ENCODE measurements around the gene MAPKAP1.

Gene MAPKAP1

DNA sequence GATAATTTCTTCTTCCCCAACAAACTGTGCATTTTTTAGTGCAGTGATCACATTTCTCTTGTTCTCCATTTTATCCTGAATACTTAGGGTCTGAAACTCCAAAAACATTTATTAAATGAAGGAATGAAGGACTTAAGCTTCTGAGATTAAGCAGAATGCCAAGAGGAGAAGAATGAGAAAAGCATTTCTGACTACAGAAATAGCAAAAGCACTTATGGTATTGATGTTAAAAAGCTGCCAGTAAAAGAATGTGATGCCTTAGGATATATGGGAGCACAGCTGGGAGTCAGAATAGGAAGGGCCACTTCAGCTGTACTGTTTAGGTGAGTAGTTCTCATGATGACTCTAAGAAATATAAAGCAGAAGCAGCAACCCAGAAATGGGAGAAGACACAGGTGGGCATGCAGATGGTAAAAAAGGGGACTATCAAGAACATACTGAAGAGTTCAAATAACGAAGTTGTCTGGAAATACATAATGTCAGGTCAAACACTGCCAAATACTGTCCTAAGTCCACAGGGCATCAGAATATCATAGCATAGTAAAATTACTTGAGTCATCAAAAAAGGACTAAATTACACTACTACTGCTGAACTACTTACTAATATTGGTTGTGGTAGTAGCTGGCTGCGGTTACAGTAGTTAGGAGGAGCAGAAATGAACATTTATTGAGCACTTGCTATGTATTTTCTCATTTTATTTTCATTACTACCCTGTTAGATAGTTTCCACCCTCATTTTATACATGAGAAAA lies 132.7 kb downstream of the MAPKAP1 start:
- no peak for TF ChIP-seq GATA2 (IDR thresholded peaks at IDR 0.05; ENCODE audit: low read depth, low read length)
- TF ChIP-seq GATA3 (IDR thresholded peaks at IDR 0.05; ENCODE audit: low read depth, low read length) = no peak

DNA sequence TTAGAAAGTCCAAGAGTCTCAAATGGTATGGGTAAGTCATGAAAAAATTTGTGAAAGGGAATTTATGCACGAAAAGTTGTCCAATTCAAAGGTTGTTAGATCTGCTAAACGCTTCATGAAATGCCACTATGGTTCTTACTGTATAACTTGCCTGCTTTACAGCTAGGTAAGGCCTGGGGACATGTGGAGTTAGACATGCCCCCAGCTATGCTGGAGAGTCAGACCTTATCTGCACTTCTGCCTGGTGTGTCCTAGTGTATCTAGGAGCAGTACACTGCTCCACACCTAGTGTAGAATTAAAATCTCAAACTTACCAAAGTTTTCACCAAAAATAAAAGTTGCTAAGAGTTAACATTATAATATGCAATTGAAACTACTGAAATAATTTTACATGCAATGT lies 136.8 kb downstream of the MAPKAP1 start:
- no peak for TF ChIP-seq GATA2 (IDR thresholded peaks at IDR 0.05; ENCODE audit: low read depth, low read length)
- TF ChIP-seq GATA3 (IDR thresholded peaks at IDR 0.05; ENCODE audit: low read depth, low read length) = no peak

DNA sequence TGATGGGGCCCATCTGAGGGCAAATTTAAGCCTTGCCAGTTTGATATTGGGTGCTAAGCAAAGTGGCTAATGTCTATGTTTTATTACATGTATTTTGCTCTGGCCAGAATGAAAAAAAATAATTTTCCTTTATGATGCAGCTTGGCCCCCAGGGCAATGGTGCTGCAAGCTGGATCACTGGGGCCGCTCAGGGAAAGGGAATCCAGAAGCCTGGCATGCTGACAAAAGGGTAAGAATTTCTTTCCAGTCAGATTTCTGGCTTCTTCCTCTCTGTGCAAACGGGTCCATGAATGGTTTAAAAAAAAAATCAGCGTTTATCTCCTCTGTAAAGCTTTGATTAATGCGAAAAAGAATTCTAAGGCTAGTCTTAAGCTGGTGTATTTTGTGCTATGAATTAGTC lies 138.4 kb downstream of the MAPKAP1 start:
- TF ChIP-seq GATA3 (IDR thresholded peaks at IDR 0.05; ENCODE audit: low read depth, low read length) = no peak
- TF ChIP-seq GATA2 (IDR thresholded peaks at IDR 0.05; ENCODE audit: low read depth, low read length) = no peak

DNA sequence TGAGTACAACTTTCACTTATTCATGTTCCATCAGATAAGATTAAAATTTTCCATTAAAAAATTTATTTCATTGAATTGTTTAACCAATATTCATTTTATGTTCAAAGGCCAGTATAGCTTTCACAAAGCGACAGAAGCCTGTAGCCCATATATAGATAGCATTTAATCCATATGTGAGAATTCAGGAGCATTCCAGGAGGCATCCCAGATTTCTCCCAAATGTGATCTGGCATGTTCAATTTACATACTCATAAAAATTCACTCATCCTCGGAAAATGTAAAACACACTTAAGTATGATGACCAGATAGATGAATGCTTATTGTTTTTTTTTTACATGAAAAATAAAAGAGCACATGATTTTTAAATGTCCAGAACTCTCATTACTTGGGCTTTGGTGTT lies 141.9 kb downstream of the MAPKAP1 start:
- TF ChIP-seq GATA3 (IDR thresholded peaks at IDR 0.05; ENCODE audit: low read depth, low read length) (no peak), GATA2 (IDR thresholded peaks at IDR 0.05; ENCODE audit: low read depth, low read length) (no peak)

DNA sequence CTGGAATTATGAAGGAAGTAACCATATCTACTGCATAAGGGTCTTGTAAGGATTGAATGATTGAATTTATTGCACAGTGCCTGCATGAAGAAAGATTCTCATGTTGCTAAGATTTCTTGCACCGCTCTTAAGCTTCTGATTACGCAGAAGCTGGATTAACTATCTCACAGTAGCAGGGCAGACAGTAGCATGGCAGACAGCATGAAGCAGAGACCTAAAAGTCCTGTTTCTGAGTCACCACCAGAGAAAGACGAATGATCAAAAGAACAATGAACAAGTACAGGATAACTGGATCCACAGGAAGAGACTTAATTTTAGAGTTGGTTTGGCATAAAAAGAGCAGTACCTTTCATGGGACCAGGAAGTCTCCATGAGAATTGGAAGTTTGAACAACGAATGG lies 142.4 kb downstream of the MAPKAP1 start:
- no peak for TF ChIP-seq GATA2 (IDR thresholded peaks at IDR 0.05; ENCODE audit: low read depth, low read length)
- TF ChIP-seq GATA3 (IDR thresholded peaks at IDR 0.05; ENCODE audit: low read depth, low read length) = no peak

DNA sequence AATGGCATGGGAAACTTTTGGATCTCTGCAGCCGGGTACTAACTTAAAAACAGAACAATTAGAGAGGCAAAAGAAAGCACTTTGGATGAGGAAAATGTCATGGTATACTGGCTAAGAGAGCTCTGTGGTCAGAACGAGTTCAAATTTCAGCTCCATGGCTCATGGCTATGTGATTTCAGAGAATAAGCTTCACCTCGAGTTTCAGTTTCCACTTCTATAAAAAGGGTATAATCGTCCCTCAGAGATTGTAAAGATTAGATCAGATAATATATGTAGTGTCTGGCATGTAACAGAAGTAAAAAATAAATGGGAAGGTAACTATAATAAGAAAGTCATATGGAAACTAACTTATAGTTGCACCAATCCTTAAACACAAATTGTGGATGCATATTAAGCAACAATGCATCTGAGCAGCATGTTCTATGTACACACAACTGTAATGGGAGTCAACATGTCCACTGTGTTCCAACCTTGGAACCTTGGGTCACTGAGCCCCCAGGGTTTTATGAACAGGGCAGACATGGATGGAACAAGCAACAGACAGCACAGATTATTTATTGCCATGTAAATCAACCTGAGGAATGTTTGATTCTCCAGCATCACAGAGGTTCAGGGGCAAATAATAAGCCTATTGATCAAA lies 145.4 kb downstream of the MAPKAP1 start:
- TF ChIP-seq GATA2 (IDR thresholded peaks at IDR 0.05; ENCODE audit: low read depth, low read length) (no peak), GATA3 (IDR thresholded peaks at IDR 0.05; ENCODE audit: low read depth, low read length) (no peak)

DNA sequence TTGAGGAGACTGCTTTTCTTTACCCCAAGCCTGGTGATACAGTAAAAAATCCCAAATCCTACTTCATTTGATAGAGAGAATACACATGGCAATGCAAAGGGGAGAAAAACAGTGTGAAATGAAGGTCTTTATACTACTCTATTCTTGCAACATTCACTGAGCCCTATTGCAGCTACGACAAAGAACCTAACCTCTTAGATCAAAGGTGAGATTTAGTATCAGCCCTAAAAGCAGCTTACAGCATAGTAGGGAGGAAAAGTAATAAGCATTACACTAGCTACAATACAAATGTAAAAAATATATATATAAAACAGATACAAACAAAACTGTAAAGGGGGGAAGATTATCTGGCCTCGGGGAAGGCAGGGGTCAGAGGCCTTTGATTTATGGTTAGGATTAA lies 147.1 kb downstream of the MAPKAP1 start:
- no peak for TF ChIP-seq GATA2 (IDR thresholded peaks at IDR 0.05; ENCODE audit: low read depth, low read length)
- no peak for TF ChIP-seq GATA3 (IDR thresholded peaks at IDR 0.05; ENCODE audit: low read depth, low read length)

DNA sequence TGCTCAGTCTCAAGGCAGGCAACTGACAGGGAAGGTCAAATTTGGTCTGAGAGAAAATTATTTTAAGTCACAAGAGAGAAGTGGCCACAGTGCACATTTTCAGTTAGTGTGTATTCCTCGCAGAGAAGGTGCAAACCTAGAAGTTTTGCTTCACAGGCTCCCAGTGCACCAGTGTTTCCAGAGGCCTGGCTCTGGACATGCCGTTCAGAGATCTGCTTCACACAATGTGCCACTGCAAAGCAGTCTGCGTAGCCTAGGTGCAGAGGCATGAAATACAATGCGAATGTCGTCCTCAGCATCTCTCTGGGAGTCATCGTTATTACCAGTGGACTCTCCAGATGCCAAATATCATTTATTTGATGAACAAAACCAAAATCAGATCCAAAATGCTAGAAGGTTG lies 147.8 kb downstream of the MAPKAP1 start:
- no peak for TF ChIP-seq GATA2 (IDR thresholded peaks at IDR 0.05; ENCODE audit: low read depth, low read length)
- TF ChIP-seq GATA3 (IDR thresholded peaks at IDR 0.05; ENCODE audit: low read depth, low read length) = no peak

DNA sequence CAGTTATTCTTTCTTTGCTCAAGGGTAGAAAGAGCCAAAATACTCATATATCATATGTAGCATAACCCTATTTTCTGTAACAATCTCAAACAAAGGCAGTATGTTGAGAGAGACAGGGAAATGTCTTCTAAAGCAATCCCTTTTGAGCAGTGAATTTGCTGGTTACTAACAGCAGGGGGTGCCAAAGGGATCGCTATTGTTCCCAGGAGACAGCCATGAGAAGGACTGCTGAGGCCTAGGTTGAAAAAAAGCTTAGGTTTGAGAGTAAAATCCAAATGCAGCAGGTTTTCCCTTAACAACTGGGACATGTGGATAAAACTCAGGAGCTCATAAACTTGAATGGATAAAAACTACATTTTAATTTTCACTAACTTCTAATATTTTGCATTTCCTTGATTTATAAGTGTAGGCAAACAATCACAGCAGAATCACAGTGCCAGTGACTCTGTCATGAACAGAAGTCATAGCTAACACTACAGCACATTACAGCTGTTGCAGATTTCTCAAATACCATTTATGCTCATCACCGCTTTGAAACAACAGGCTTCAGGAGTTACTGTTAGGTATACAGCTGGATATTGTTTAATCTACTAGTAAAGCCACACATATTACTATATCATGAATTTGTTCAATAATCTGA lies 148.4 kb downstream of the MAPKAP1 start:
- TF ChIP-seq GATA2 (IDR thresholded peaks at IDR 0.05; ENCODE audit: low read depth, low read length) (no peak), GATA3 (IDR thresholded peaks at IDR 0.05; ENCODE audit: low read depth, low read length) (no peak)

DNA sequence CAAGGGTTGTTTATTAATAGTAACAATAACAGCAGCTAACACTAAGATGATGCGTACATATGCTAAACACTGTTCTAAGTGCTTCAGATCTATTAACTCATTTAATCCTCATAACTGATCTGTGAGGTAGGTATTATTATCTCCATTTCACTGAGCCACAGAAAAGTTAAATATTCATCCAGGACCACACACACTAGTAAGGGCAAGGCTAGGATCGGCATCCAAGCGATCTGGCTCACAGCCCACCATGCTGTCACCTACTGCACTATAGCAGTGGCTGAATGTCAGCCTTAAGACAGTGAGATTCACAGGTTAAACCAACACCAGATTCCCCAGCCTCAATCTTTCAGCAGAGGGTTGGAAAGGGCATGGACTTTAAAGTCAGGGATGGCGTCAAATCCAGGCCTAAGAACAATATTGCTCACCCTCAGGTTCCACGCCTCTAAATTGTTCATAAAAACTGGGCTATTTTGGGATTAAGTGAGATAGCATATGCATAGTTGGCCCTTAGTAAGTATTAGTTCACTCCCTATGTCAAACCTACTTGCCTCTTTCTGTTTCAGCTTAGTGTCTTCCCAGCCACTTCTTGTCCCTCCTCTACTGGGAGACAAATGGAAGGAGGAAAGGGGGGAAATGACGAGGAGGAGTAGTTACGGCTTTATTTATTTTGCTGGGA lies 150.8 kb downstream of the MAPKAP1 start:
- TF ChIP-seq GATA2 (IDR thresholded peaks at IDR 0.05; ENCODE audit: low read depth, low read length) = no peak
- no peak for TF ChIP-seq GATA3 (IDR thresholded peaks at IDR 0.05; ENCODE audit: low read depth, low read length)

DNA sequence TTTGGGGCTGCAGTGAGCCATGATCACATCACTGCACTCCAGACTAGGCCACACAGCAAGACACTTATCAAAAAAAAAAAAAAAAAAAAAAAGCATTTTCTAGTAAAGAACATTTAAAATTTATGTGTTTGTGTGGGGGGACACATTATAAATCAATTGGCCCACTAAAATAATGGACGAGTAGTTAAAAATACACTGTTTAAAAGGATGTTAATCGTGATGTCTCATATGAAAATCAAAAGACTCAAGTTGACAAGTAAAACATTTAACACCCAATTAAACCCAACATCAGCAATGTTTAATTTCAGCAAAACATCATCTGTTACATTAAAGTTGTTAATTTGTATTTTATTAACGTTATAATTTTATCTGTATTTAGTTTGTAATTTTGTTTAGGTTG lies 152.3 kb downstream of the MAPKAP1 start:
- TF ChIP-seq GATA3 (IDR thresholded peaks at IDR 0.05; ENCODE audit: low read depth, low read length) = no peak
- TF ChIP-seq GATA2 (IDR thresholded peaks at IDR 0.05; ENCODE audit: low read depth, low read length) = no peak

DNA sequence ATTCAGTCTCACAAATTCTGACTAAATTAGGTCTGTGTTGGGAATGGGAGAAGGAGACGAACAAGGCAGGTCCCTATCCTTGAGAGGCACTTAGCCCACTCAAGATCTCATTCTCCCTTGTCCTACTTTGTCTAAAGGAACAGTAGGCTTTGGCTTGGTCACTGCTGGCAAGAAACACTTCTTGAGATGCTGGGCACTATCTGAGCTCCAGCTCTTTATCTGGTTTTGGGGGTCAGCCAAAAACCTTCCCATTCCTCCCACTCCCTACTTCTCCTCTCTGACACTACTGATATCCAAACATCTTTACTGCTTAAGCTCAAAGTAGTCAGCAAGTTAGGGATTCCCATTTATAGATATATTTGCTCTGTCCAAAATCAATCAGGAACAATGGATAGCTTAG lies 155.2 kb downstream of the MAPKAP1 start:
- no peak for TF ChIP-seq GATA2 (IDR thresholded peaks at IDR 0.05; ENCODE audit: low read depth, low read length)
- TF ChIP-seq GATA3 (IDR thresholded peaks at IDR 0.05; ENCODE audit: low read depth, low read length) = no peak

DNA sequence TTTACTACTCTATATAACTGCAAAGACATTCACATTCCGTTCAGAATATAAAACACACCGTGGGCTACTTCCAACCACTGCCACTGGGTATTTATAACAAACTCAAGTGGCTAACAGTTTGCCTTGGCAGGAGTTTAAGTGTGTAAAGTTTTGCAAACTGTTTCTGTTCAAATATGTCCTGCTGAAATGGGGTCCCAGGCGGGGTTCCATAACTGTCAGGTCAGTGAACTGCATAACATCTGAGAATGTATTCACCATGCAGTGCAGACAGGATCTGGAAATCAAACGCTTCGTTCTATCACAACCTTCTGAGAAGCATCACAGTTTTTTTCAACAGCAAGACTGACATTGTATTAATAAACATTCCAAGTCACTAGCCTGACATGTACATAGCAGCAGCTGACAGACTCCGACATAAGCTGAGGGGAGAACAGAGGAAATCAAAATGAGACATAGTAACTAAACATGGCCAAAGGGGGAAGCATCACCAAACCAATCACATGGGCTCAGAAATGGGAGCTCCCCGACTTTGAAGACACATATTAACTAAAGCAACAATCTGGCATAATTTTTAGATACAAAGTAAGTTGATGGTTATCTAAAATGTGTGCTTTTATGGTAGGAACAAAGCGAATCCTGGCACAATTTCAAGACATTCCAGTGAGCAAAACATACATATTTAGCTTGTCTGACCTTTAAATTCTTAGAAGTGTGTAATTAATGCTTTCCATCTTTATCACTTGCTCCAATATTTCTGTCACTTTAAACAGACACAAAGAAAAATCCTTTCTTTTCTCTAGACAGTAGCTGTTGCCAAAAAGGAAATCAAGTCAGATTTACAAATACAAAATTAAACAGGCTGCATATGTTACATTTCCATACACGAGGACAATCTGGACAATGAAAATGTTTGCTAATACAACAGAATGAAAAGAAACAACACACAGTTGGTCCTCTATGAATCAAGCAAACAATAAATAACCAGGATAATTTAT lies 156.8 kb downstream of the MAPKAP1 start:
- TF ChIP-seq GATA2 (IDR thresholded peaks at IDR 0.05; ENCODE audit: low read depth, low read length) = no peak
- TF ChIP-seq GATA3 (IDR thresholded peaks at IDR 0.05; ENCODE audit: low read depth, low read length) = no peak

Data from SH-SY5Y (cell line).